ENCODE results near the gene KBTBD2.
"Not testable (repeated sequence)": the region's sequence is repeated elsewhere in the genome, so short reads cannot be mapped to it uniquely, and the experiment has no call there.

Gene KBTBD2

GRCh38 chr7:32872421-32872820, 19.1 kb downstream of the KBTBD2 start:
- no peak for TF ChIP-seq CTCF (conservative IDR thresholded peaks at IDR 0.05)
- no peak overlapping the region for H3K27ac ChIP-seq

GRCh38 chr7:32871624-32872371, 19.8 kb downstream of the KBTBD2 start:
- no peak for TF ChIP-seq CTCF (conservative IDR thresholded peaks at IDR 0.05)
- H3K27ac ChIP-seq, result no peak overlapping the region

GRCh38 chr7:32870298-32870697, 21.3 kb downstream of the KBTBD2 start:
- no peak overlapping the region for H3K27ac ChIP-seq
- TF ChIP-seq CTCF (conservative IDR thresholded peaks at IDR 0.05), result no peak

GRCh38 chr7:32869716-32870115, 21.8 kb downstream of the KBTBD2 start:
- TF ChIP-seq CTCF (conservative IDR thresholded peaks at IDR 0.05), result no peak
- H3K27ac ChIP-seq, result no peak overlapping the region

GRCh38 chr7:32868116-32868515, 23.4 kb downstream of the KBTBD2 start:
- no peak overlapping the region for H3K27ac ChIP-seq
- no peak for TF ChIP-seq CTCF (conservative IDR thresholded peaks at IDR 0.05)

GRCh38 chr7:32865448-32866030, 26.0 kb downstream of the KBTBD2 start:
- TF ChIP-seq CTCF (conservative IDR thresholded peaks at IDR 0.05), result no peak
- no peak overlapping the region for H3K27ac ChIP-seq

GRCh38 chr7:32863872-32864271, 27.7 kb downstream of the KBTBD2 start:
- H3K27ac ChIP-seq, result not testable (repeated sequence)

- TF ChIP-seq CTCF (conservative IDR thresholded peaks at IDR 0.05), result no peak
These were observed 31.5 kb downstream of the KBTBD2 start for GRCh38 chr7:32860090-32860489.

More at GRCh38 chr7:32860090-32860489, 31.5 kb downstream of the KBTBD2 start:
- H3K27ac ChIP-seq, result no peak overlapping the region
